IPS-NIHi11 (cell line): Measurements from ENCODE around the gene CSNK2A1.
A peak's percentile ranks its signal among the peaks of the same experiment; 100 is the strongest.

Experiments used
- DNase-seq: peaks from one replicate; pipeline ENCODE4 v3.0.0; 2012; ENCODE audit warnings: mixed read lengths, low spot score

Gene CSNK2A1

GRCh38 chr20:564192-564591 is 20.6 kb upstream of the CSNK2A1 start:
- no peak for DNase-seq

- DNase-seq = no peak
Observed at GRCh38 chr20:563187-563586, 19.6 kb upstream of the CSNK2A1 start.

DNA sequence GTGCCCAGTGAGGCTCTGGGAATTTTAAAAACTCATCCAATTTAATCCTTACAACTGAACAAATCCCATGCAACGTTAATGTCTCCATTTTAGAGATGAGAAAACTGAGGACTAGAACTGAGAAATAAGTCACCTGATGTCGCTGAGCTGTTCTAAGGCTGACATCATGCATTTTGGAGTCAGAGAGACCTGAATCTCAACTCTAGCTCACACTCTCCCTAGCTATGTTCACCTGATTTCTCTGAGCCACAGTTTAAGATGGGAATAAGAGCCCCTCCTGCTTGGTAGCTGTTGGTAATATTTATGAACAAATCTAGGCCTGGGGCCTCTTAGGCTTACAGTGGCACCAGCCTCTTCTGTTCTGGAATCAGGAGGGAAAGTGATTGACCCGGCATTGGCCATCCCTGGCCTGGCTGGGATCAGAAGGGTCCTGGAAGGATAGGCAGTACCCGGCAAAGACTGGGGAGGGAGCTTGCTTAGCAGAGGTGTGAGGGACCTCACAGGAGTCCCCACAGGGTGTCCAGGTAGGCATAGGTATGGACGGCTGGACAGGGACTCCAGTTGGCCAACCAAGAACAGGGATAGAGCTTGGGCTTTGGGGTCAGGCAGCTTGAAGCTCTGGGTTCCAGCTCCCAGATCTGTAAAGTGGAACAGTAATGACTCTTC is 18.8 kb upstream of the CSNK2A1 start:
- no peak for DNase-seq

DNA sequence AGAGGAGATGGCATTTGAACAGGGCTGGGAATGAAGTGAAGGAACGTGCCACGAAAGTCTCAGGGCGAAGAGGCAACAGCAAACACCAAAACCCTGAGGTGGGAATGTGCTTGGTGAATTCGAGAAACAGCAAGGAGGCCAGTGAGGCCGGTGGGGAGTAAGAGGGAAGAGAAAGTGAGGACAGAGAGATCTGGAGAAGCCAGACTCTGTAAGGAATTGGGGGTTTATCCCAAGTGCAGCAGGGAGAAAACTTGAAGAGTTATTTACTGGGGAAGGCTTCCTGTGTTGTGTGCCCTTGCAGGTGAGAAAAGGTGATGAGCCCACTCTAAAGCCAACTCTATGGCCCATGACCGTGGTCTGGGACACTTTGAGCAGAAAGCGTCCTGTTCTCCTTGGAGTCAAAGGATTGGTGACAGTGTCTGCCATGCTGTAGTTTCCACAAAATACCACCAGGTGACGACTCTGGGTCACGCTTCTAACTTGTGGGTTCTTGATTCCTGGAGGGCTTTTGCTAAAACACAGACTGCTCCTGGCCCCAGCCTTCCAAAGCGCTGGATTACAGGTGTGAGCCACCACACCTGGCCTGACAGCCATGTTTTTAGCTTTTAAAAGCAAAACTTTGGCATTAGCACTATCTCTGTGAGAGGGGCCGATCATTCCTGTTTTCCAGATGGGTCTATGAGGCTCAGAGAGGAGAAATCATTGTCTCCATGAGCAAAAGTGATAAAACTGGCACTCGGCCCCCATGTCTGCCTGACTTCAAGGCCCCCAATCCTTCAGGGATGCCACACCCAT is 18.0 kb upstream of the CSNK2A1 start:
- peak; percentile 83 for DNase-seq

- DNase-seq = no peak
Observed at GRCh38 chr20:560680-561079, 17.1 kb upstream of the CSNK2A1 start.

- no peak for DNase-seq
Observed at GRCh38 chr20:558117-558516, 14.5 kb upstream of the CSNK2A1 start.

GRCh38 chr20:556984-557383 is 13.4 kb upstream of the CSNK2A1 start:
- DNase-seq = no peak

DNA sequence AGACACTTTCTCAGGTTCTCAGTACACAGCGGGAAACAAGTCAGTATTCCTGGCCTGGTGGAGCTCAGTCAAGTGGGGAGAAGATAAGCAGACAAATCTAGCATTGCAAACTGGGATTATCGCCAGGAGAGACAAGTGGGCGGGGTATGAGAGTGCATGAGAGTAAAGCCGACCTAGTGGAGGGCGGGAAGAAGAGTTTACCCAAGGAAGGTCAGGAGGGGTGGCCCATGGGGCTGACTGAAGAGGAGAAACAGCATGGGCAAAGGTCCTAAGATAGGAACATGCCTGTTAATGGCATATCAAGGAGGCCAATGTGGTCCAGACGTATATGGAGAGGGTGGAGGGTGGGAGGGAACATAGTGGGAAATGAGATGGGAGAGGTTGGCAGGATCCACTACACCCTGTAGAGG is 12.4 kb upstream of the CSNK2A1 start:
- no peak for DNase-seq

DNA sequence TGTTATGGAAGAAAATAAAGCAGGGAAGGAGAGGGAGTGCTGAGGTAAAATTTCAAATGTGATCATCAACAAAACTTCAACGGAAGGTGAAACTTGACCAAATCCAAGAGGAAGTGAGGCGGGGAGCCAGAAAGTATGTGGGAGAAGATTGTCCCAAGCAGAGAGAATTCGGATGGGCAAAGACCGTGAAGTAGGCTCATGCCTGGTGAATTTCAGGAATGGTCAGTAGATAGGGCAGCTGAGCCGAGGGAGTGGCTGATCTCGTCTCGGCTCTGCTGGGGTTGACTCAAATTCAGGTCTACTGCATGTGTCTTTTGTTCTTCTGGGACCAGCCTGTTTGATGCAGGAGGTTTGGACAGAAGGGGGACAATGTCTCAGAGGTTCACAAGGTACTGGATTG is 7.0 kb upstream of the CSNK2A1 start:
- DNase-seq = no peak

GRCh38 chr20:549722-550496 is 6.3 kb upstream of the CSNK2A1 start:
- no peak for DNase-seq

DNA sequence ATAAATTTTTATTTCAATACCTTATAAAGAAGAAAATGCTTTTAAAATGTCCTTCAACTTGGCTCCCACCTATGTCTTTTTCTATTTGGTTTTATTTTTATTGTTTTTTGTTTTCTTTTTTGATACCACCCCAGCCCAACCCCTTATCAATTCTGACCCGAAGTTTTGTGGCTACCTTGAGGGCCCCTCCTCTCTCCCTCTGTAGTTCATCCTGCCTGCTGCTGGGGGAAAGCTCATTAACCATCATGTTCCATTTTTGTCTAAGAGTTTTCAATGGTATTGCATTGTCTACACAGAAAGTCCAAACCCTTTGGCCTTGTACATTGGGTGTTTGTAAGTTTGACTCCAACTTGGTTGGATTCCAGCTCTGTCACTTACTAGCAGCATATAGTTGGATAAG is 5.3 kb upstream of the CSNK2A1 start:
- no peak for DNase-seq

GRCh38 chr20:547394-547793 is 3.8 kb upstream of the CSNK2A1 start:
- no peak for DNase-seq

DNA sequence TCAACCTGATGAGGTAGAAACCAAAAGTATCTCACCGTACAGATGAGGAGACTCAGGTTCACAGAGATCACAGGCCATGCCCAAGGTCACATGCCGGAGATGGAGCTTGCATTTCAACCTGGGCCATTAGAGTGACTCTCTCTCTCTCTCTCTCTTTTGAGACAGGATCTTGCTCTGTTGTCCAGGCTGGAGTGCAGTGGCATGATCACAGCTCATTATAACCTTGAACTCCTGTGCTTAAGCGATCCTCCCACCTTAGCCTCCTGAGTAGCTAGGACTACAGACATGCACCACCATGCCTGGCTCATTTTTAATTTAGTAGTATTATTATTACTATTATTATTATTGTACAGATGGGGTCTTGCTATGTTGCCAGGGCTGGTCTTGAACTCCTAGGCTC is 2.8 kb upstream of the CSNK2A1 start:
- DNase-seq = no peak

- no peak for DNase-seq
Observed at GRCh38 chr20:544153-544725, 649 bp upstream of the CSNK2A1 start.

GRCh38 chr20:542777-543368 is 717 bp downstream of the CSNK2A1 start:
- peak; percentile 68 for DNase-seq

- DNase-seq = no peak
Observed at GRCh38 chr20:540391-541201, 3.0 kb downstream of the CSNK2A1 start.

DNA sequence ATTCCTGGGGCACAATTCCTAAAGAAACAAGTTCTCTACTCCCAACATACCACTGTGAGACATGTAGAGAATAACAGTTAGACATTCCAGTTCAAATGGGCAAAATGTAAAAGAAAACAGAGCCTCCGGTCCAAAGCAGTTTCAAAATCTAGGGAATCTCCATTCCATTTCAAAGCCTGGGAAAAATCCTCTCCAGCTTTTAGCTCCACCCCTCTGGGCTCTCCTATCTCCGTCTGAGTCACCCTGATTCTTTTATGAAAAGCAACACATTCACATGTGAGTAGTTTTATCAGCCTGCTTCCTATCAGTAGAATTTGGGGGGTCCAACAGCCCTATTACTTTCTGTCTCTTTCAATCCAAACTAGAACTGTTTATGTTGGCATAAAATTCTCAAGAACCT is 3.7 kb downstream of the CSNK2A1 start:
- no peak for DNase-seq

GRCh38 chr20:539191-539590 is 4.4 kb downstream of the CSNK2A1 start:
- DNase-seq = no peak

- DNase-seq = no peak
Observed at GRCh38 chr20:537983-538382, 5.6 kb downstream of the CSNK2A1 start.

GRCh38 chr20:536426-537010 is 7.1 kb downstream of the CSNK2A1 start:
- no peak for DNase-seq

GRCh38 chr20:535958-536357 is 7.6 kb downstream of the CSNK2A1 start:
- no peak for DNase-seq
